Stimulated activated CD4-positive, alpha-beta T cell treated with anti-CD3 and anti-CD28 coated beads, Interleukin-15, amount 100 ng/mL, for 1 hour (primary cell): ENCODE data around the gene SLC22A23.

Source experiments
- DNase-seq, 2 donors: peaks; one replicate each; pipeline ENCODE4 v3.0.0-alpha.2; 2020; ENCODE audit warnings: low read depth in 1 of 2, low spot score in 1 of 2

The SLC22A23 gene, protein sequence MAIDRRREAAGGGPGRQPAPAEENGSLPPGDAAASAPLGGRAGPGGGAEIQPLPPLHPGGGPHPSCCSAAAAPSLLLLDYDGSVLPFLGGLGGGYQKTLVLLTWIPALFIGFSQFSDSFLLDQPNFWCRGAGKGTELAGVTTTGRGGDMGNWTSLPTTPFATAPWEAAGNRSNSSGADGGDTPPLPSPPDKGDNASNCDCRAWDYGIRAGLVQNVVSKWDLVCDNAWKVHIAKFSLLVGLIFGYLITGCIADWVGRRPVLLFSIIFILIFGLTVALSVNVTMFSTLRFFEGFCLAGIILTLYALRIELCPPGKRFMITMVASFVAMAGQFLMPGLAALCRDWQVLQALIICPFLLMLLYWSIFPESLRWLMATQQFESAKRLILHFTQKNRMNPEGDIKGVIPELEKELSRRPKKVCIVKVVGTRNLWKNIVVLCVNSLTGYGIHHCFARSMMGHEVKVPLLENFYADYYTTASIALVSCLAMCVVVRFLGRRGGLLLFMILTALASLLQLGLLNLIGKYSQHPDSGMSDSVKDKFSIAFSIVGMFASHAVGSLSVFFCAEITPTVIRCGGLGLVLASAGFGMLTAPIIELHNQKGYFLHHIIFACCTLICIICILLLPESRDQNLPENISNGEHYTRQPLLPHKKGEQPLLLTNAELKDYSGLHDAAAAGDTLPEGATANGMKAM

DNA sequence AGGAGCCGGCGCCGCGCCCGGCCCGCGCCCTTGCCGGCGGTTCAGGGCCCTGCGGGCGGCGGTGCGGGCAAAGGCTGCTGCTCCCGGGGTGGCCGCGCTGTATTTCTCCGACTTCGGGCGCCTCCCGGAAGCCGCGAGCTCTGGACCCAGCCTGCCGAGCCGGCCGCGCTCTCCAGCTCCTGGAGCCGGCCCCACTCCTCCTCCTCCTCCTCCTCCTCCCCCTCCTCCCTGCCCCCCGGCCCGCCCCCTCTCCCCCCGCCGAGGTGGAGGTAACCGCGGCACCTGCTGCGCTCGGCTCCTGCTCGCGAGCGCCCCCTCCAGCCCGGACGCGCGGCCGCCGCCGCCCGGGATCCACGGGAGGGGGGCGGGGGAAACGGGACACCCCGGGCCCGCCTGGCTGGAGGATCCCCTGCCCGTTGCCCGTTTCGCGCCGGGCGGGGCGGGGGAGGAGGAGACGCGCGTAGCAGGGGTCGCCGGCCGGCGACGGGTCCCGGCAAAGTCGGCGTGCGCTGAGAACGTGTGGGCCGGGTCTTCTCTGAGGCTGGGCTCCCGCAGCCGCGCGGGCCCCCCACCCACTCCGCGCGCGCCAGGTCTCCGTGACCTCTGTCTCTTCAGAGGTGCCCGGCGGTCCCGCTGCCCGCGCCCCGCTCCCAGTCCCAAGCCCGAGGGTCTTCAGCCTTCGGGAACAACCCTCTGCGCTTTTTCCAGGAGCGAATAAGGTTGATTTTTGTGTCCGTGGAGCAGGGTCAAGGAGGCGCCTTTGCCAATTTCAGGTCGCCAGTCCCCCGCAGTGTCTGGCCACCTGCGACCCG is at the start of gene SLC22A23:
TSS of gene SLC22A23 (minus strand) at position 153 of the 812 bp plus-strand sequence. CDS start 491 bp downstream, outside the sequence.
- DNase-seq = peak; percentile 63 to 73

DNA sequence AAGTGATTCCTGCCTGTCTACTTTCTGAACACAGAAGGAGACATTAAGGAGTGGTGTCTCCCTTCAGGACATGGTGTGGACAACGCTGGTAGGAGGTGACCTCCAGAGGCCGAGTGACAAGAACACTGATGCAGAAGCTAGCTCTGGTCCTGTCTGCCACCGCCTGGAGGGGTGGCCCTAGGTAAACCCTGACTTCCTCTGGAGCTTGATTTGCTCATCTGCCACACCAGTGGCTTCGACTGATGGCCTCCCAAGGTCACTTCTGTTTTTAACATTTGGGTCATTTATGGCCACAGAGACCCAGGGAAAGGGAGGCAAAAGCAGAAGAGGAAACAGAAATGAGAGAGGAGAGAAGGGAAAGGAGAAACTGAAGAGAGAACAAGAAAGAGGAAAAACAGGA is 49.4 kb upstream of the SLC22A23 start:
- no peak for DNase-seq

DNA sequence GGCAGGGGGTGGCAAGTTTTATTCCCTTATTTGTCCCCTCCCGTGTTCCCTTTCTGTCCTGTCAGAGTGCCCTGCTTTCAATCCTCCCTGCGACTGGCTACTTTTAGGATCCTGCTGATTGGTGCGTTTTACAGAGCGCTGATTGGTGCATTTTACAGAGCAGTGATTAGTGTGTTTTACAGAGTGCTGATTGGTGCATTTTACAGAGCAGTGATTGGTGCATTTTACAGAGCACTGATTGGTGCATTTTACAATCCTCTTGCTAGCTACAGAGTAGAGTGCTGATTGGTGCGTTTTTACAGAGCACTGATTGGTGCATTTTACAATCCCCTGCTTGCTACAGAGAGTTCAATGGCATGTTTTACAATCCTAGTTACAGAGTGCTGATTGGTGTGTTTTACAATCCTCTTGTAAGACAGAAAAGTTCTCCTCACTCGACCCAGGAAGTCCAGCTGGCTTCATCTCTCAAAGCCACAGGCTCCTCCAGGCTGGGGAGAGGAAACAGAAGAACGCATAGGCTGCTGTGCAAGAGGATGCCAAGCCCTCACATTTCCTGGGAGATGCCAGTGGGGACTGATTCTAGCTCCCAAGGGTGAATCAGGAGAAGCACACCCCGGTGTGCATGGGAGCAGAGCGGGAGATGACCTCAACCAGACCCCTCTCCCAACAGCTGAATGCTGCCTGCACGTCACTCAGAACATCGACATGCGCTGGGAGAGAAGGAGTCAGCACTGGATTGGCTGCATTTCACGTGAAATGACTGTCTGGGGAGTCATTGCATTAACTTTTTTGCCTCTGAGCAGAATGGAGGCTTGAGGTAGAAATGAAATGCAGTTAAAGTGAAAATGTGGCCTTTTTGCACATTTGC is 48.3 kb upstream of the SLC22A23 start:
- DNase-seq = no peak

DNA sequence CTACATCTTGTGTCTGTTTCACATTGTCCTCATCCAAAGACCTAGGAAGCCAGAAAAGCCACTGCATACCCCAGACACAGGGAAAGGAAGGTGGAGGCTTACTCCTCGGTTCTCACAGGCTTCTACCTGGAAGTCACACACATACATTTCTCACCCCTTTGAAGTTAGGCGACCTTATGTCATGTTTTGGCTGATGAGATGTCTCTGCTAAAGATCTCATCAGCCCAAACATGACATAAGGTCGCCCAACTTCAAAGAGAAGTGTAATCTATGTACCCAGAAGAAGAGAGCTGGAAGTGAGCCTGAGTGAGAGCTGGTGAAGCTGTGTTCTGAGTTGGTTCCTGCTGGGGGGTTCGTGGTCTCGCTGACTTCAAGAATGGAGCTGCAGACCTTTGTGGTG is 47.5 kb upstream of the SLC22A23 start:
- DNase-seq = no peak

DNA sequence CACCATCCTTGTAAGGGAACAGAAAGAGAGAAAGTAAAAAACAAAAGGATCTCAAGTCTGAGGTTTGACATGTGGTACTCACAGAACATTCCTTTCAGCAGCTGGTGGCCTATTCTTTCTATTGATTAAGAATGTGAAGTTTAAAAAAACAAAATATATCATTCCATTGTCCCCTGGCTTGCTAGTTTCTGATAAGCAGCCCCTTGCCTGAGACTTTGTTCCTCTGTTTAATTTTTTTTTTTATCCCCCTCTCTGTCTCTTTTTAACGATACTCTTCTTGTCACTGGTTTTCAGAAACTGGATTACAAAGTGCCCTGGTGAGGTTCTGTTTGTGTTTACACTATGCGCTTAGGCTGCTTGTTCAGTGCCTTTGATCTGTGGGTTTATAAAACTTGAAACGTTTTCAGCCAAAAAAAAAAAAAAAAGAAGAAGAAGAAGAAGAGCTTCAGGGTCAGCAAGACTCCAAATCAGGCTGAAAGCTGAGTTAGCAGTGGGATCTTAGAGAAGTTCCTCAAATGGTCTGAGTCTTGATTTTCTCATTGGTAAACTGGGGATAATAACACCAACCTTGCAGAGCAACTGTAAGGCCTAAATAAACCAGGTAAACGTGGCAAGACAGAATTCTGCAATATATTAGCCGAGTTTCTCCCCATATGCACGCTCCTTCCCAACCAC is 45.1 kb upstream of the SLC22A23 start:
- DNase-seq = no peak

DNA sequence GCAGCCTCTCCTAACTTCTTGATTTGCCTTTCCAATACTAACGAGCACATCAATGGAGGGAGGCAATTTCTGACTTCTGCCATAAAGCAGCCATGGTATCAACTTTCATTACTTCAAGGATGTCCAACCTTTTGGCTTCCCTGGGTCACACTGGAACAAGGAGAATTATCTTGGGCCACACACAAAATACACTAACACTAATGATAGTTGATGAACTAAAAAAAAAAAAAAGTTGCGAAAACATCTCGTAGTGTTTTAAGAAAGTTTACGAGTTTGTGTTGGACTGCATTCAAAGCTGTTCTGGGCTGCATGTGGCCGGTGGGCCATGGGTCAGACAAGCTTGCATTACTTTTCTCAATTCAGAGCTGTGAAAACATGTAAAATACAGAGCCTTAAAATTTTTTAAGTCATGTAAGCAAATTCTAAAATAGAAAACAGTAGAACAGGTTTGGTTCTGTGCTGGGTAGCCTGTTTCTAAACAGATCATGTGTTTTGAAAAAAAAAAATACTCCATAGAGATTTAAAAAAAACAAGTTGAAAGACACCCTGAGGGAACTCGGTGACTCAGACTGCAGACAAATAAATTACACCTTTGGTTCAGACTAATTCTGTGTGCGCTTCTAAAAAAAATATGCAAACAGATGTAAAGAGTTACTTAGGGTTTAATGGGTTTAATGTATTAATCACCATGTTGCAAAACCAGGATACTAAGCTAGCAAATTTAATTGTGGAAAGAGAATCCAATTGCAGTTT is 43.6 kb upstream of the SLC22A23 start:
- DNase-seq = no peak

DNA sequence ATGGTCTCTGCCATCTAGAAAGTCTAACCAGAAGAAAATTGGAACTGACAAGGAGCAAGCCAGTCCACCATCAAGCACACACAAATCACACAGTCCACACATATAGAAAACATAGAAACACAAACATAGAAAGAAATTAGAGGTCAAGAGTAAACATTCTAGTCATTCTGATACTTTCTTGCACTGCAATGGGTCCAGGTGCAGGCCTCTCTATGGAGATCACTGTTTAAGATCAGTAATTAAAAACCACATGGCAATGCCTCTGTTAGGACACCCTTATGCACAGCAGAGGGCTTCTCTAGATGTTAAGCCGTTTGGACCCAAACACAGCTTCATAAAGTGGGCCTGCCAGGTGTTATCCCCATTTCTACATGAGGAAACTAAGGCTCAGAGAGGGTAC is 42.8 kb upstream of the SLC22A23 start:
- DNase-seq = no peak

DNA sequence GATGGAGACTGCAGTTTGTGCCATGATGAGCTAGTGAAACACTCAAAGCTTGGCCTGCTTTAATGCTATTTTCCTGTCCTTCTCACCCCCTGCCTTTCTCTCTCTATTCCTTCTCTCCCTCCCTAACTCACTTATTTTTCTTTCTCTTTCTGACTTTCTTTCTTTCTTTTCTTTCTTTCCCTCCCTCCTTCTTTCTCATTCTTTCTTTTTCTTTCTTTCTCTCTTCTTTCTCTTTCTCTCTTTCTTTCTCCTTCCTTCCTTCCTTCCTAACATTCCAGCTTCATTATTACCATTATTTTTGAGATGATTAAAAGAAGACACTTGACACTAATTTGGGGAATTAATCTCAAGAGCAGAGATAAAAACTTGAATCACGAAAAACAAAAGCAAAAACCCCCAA is 39.5 kb upstream of the SLC22A23 start:
- no peak for DNase-seq

DNA sequence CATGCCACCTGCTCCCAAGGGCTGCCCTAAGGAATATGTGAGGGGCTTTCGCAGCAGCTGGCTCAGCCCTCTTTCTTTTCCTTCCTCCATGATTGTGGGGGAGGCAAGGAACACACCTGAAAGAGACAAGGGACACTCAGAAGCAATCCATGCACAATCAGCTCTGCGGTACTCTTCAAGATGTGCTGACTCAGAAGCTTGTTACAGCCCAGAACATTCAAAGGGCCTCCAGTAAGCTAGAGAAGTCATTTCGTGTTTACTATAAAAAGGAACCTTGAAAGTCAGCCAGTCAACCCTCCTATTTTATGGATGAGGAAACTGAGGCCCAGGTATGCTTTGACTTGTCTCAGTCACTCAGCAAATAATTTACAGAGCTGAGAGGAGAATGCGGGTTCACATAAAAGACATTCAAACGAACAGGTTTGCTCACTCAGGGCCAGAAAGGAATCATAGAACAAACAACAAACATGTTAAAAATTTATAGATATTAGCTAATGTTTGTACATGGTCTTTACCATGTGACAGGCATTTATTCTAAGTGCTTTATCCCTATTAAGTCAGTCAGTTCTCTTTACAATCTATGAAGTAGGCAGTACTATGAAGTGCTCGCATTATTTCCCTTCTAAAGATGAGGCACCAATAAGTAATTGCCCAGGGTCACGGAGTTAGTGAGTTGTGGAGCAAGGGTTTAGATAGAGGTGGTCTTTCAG is 37.7 kb upstream of the SLC22A23 start:
- DNase-seq = no peak

DNA sequence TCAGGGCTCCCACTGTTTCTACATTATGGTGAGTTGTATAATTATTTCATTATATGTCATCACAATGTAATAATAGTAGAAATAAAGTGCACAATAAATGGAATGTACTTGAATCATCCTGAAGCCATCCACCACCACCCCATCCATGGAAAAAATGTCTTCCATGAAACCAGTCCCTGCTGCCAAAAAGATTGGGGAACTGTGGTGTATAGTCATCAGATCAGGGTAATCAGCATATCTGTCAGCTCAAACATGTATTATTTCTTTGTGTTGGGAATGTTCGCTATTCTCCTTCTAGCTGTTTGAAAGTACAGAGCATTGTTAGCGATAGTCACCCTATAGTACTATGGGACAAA is 33.8 kb upstream of the SLC22A23 start:
- DNase-seq = no peak

DNA sequence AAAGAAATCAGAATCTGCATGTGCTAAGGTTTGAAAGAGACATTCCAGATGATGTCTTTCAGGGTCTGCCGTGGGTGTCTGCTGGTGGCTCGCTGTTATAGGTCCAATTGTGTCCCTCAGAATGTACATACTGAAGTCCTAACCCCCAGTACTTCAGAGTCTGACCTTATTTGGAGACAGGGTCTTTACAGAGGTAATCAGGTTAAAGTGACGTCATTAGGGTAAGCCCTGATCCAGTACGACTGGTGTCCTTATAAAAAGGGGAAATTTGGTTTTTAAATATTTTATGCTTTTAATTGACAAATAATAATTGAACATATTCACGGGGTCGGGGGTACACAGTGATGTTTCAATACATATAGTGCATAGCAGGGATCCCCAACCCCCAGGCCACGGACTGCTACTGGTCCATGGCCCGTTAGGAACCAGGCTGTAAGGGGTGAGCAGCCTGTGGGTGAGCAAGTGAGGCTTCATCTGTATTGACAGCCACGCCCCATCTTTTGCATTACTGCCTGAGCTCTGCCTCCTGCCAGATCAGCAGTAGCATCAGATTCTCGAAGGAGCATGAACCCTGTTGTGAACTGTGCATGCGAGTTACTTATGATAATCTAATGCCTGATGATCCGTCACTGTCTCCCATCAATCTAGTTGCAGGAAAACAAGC is 33.2 kb upstream of the SLC22A23 start:
- no peak for DNase-seq

DNA sequence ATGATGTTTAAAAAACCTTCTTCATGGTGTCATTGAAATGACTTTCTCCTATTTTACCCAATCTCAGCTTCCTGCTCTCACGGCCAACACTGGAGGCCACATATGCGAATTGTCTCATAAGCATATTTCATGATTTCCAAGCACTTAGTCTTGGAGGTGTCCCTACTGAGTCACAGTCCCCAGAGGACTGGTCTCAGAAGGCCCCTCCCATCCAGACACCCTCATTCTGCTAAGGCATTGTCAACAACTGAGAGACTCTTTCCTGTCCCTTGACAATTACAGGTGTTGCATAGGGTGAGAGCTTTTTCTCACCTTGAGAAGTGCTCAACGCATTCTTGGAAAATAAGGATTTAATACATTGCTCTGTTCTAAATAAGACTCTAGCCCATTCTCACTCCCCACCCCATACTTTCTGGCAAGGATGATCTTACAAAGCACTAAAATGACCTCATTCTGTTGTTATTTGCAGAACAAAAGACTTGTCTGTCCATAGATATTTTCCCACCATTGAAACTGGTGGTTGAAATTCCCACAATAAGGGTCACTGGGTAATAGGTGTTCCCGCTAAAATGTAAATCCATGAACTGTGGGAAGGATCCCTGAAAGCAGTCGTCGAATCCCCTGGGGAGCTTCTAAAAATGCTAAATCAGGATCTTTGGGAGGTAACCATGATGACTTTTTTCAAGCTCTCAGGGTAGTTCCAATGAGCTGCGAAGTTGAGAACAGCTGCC is 32.3 kb upstream of the SLC22A23 start:
- DNase-seq = no peak

DNA sequence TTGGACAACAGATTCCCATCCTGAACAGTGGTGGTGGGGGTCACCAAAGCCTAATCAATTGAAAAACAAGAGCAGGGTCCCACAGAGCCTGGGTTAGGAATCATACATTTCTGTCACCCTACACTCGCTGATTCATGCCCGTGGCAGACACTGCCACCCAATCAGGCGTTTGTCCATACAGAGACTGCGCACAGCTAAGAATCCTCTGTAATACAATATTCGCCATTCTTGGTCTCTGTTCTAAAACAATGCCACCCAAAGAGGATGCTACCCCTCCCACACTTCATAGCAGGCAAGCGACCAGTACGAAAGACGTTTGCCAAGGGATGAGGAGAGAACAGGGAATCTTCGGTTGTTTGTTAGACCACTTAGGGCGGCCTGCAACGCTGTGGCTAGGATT is 28.1 kb upstream of the SLC22A23 start:
- DNase-seq = no peak

DNA sequence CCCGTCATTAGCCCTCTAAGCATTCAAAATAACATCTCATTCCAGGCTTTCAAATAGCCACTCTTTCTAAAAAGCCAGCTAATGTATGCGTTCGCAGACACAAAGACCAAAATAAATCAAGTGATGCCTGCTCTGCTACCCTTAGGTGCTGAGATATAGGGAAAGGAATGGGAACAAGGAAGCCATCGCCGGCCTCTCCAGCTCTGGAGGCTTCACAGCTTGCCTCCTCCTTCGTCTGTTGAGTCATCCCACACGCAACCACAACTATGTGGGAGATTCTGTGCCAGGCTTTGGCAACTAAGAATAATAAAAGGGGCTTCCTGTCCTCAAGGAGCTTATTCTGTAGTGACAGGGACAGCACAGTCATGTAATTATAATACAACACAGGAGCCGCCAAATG is 27.3 kb upstream of the SLC22A23 start:
- DNase-seq = no peak

DNA sequence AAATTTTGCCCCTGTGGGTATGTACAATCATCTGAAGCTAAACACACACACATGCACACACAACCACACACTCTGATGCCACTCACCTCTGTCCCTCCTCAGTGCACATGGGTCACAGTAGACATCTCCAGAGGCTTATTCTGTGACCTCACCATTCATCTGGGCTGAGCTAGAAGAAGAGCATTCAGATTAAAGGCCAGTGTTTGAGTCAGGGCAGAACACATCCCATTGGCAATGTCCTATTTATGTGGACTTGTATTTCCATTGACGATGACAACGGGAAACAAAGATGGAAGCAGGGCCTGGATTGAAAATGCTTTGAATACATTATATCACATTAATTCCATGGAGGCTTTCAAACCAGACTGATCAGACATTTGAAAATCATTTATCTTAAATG is 26.8 kb upstream of the SLC22A23 start:
- no peak for DNase-seq

DNA sequence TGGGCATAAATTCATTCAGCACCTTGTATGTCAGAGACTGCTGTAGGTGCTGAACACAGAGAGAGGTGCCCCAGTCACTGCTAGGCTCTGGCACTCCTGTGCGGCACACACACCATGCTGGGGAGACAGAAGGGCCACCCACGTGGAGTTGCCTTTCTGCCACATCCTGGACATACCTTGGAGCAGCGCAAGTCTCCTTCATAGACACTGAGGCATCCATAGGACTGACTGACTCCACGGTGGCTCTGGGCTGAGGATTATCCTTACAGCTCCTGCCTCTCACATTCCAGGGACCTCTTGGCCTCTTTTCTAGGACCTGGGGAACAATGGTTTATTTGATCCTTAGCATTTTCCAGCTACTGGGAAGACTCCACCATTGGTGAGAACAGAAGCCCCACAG is 26.0 kb upstream of the SLC22A23 start:
- DNase-seq = no peak

DNA sequence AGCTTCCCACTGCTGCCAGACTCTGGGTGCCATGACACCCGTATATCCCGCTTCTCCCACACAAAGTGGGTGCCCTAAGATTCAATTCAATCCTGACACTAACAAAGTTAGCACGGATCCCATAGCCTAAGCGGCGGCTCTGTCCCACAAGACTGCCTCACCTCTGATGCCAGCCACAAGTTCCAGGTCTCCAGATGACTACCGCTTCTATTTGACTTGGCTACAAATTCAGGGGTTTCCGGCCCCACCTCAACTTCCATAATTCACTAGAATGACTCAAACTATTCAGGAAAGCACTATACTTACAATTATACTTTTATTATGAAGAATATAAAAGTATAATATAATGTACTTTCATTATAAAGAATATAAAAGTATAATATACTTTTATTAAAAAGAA is 24.8 kb upstream of the SLC22A23 start:
- DNase-seq = no peak

DNA sequence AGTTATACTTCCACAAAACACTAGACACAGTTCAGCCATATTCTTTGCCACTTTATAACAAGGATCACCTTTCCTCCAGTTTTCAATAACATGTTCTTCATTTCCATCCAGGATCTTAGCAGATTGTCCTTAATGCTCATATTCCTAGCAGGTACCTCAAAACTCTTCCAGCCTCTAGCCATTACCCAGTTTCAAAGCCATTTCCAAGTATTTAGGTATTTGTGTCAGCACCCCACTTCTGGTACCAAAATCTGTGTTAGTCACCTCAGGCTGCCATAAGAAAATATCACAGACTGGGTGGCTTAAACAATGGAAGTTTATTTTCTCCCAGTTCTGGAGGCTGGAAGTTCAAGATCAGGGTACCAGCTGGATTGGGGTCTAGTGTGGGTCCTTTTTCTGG is 23.2 kb upstream of the SLC22A23 start:
- no peak for DNase-seq
